CD4-positive, alpha-beta T cell treated with Interleukin-17A for 1 hour (primary cell): ENCODE data around the gene ARL6IP6.
"Not testable (repeated sequence)": the region's sequence is repeated elsewhere in the genome, so short reads cannot be mapped to it uniquely, and the experiment has no call there.

Experiments
- DNase-seq: peaks from one replicate; pipeline ENCODE4 v3.0.0-alpha.2; 2020

Gene ARL6IP6

GRCh38 chr2:152718076-152718908 is at the start of gene ARL6IP6:
TSS of gene ARL6IP6 (plus strand) at chr2:152718620. CDS start at chr2:152718625, 5 bp downstream.
- peak; percentile 93 for DNase-seq

DNA sequence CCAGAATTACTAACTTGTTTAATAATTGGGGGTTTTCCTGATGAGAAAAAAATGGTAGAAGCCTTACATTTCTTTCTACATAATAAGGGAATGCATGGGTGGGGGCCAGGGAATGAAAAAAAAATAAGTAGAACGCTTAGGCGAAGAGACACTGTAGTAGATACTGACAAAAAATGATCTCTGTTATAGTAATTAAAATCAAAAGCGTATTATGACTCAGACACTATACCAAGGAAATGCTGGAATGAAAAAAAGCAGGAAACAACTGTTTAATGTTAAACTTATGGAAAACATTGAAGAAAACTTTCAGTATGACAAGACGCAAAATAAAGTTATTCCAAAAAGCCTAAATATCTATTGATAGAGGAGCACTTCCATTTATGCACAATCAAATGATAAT is 44.1 kb upstream of the ARL6IP6 start:
- DNase-seq: no peak

DNA sequence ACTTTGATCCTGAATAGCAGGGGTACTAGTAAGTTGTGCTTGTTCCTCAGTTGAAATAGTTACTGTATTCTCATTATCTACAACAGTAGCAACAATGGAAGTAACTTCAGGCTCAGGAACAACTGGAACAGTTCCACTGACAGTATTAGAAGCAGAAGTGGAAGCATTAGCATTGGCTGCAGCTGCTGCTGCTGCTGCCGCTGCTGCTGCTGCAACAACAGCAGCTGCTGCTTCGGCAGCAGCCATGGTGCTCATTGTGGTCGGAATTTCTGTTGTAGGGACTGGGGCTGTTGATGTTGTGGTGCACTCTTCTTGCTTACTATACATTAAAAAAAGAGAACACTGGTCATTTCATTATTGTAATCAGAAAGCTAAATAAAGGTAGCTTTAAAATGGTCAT is 42.0 kb upstream of the ARL6IP6 start:
- no peak for DNase-seq

- no peak for DNase-seq
Measured at GRCh38 chr2:152678808-152679207, 39.6 kb upstream of the ARL6IP6 start.

GRCh38 chr2:152682663-152683062 is 35.8 kb upstream of the ARL6IP6 start:
- no peak for DNase-seq

DNA sequence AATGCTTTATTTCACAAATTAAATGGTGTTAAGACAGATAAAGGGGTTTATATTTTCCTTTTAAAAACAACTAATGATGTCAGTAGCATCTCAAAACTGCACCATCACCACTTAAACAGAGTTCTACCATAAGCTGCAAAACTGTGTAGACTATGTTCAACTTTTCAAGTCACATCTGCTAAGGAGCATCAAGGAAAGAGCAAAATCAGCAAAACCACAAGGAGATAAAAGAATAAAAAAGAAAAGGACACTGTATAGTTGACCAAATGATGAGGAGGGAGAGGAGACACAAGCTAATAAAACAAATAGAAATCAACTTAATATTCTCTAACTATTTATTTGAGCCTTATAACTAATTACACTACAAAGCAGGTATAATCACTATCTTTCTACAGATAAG is 35.0 kb upstream of the ARL6IP6 start:
- no peak for DNase-seq

DNA sequence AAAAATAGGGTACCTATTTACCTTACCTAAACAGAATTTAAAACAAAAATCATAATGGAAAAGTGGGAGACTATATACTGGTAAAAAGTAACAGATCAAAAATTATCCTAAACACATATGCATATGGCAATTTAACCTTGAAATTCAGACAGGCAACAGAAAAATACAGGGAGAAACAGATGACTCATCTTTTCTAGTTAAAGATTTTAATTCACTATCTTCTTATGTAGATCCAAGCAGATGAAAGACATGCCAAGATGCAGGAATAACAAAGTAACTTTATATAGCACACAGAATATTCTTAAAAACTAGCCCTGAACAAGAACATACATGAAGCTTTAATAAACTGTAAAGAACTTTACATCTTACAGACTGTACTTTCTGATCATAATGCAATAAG is 32.1 kb upstream of the ARL6IP6 start:
- no peak for DNase-seq

- no peak for DNase-seq
Measured at GRCh38 chr2:152693033-152693432, 25.4 kb upstream of the ARL6IP6 start.

DNA sequence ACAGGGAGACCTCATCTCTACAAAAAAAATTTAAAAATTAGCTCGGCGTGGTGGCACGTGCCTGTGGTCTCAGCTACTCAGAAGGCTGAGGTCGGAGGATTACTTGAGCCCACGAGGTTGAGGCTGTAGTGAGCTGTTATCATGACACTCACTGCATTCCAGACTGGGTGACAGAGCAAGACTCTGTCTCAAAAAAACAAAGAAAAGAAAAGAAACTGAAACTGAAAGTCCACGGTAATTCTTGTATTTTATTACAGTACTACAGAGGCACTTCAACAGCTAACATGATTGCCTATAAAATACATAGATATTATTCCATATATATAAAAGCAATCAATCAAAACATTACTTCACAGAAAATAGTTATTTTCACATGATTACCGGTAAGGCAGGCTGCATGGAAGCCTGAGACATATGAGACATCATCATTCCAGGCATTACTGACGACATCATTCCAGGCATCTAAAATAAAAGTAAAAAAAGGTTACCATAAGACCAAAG is 24.2 kb upstream of the ARL6IP6 start:
- DNase-seq: peak; percentile 66

GRCh38 chr2:152695763-152696162 is 22.7 kb upstream of the ARL6IP6 start:
- DNase-seq: no peak

DNA sequence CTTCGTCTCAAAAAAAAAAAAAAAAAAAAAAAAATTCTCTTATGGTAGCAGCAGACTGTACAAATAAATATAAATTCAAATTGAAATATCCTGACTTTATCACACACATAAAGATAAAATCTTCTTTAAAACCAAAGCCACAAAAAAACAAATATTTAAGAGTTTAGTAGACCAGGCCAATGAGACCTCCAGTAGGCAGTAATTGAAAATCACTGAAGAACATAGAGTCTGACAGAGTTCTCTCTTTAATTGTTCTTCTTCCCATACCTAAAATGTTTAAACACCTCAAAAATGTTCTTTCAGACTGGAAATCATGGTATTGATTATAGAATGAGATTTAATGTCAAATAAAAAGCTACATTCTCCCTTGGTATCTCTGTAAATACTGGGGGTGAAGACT is 21.9 kb upstream of the ARL6IP6 start:
- no peak for DNase-seq

DNA sequence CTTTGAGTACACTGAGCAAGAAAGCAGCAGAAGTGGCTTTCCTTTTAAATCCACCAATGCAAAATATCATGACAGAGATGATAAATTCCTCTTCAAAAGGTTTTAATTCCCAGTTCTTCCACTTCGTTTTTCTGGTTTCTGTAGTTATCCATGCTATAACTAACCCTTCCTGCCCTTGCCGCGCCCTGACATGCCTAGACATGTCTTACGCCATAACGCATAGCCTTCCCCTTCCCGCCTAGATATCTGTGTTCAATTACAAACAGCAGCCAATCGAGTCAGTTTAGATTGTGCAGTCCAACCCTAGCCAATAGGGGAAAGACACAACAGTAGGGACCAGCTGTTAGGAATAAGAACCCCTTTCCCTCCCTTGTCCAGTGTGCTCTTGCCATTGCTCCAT is 17.2 kb upstream of the ARL6IP6 start:
- DNase-seq: no peak

- no peak for DNase-seq
Measured at GRCh38 chr2:152706477-152707021, 11.9 kb upstream of the ARL6IP6 start.

DNA sequence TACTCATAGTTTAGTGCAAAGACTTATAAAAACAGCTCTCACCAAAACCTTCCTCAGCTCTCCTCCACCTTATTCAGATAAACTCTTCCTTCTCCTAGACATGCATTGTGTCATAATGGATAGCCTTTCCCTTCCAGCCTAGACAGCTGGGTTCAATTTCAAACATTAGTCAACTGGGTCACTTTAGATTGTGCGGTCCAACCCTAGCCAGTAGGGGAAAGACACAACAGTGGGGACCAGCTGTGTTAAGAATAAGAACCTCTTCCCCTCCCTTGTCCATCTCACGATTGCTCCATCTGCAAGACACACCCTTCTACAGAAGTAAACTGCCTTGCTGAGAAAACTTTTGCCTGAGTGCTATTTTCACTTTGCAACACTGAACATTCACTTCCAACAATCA is 9.7 kb upstream of the ARL6IP6 start:
- no peak for DNase-seq

DNA sequence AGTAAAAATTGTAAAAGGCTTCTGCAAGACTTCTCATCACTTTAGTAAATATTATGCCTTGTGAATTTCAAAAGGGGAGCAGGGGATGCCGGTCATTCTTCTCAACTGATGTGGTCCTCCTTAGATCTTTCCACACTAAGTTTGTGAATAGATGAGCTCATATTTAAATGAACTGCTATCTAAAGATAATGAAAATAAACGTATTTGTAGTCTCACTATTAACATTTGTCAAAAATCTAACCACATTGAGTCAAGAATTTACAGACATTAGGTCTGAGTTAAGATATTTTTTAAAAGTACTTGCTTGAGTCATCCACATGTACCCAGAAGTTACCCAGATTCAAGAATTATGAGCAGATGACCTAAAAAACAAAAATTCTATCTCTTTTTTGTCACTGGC is 7.7 kb upstream of the ARL6IP6 start:
- DNase-seq: no peak

DNA sequence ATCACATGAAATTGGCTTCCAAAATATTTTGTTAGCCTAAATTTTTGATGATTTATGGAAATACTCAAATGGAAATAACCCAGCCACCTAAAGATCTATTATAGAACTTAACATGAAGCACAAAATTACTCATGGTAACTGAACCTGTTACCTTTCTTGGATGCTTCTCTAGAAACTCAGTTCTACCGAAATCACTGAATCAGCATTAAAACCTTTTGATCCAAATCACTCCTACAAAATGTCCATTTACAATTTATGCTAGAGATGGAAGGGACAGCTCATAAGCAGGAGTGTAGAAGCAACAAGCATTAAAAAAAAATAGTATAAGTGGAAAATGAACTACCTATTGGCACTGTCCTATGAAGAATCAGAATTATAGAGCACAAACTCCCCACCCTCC is 3.3 kb upstream of the ARL6IP6 start:
- no peak for DNase-seq

GRCh38 chr2:152715854-152716428 is 2.5 kb upstream of the ARL6IP6 start:
- peak; percentile 50 for DNase-seq

- no peak for DNase-seq
Measured at GRCh38 chr2:152716805-152717227, 1.6 kb upstream of the ARL6IP6 start.

GRCh38 chr2:152717228-152718075 is 968 bp upstream of the ARL6IP6 start, which contains the start of gene PRPF40A:
TSS of gene PRPF40A (minus strand) at chr2:152717461. CDS start at chr2:152717439, 22 bp downstream.
- peak; percentile 99 for DNase-seq

GRCh38 chr2:152718909-152719645 is 657 bp downstream of the ARL6IP6 start:
- DNase-seq: peak; percentile 26

GRCh38 chr2:152720794-152721193 is 2.4 kb downstream of the ARL6IP6 start:
- DNase-seq: no peak

DNA sequence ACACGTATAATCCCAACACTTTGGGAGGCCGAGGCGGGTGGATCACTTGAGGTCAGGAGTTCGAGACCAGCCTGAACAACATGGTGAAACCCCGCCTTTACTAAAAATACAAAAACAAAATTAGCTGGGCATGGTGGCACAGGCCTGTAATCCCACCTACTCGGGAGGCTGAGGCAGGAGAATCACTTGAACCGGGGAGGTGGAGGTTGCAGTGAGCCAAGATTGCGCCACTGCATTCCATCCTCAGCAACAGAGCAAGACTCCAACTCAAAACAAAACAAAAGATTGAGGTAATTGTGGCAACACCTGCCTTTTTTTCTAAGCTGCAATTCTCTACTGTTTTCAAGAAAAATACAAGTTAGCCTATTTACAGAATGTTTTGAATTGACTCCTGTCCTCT is 4.2 kb downstream of the ARL6IP6 start:
- not testable (repeated sequence) for DNase-seq
